Esophagus mucosa (tissue), 1 donor: Measurements from ENCODE around the gene PSMG1. TPM values are rescaled to one million over a fixed set of nuclear protein-coding genes. Genes with fewer than 3 reads are reported as not detected.
"Not testable (repeated sequence)": the region's sequence is repeated elsewhere in the genome, so short reads cannot be mapped to it uniquely, and the experiment has no call there.

Source experiments
- ATAC-seq: fragments of 200-7000 bp; cut with Tn5 transposase; one replicate; pipeline ENCODE4 v1.9.1; 2020
- total RNA-seq: library from RNA; stranded (reverse); gene quantifications from one replicate; pipeline ENCODE4 v1.2.4, GENCODE V29; 2023
- donor health status: DM: yes; HTN: yes; CAD: no.

PSMG1 gene
- total RNA-seq, 1 donor from 2014 or later, result 55.9 TPM

- no peak for ATAC-seq
Measured at GRCh38 chr21:39188521-39189139, 5.4 kb upstream of the PSMG1 start.

- no peak for ATAC-seq
Measured at GRCh38 chr21:39187141-39187540, 3.9 kb upstream of the PSMG1 start.

- no peak for ATAC-seq
Measured at GRCh38 chr21:39186676-39187075, 3.4 kb upstream of the PSMG1 start.

GRCh38 chr21:39185157-39185556 lies 1.9 kb upstream of the PSMG1 start:
- ATAC-seq, result no peak

- ATAC-seq, result no peak
Measured at GRCh38 chr21:39184050-39184980, 1.1 kb upstream of the PSMG1 start.

- no peak for ATAC-seq
Measured at GRCh38 chr21:39182484-39183271, 573 bp downstream of the PSMG1 start.

GRCh38 chr21:39182016-39182415 lies 1.2 kb downstream of the PSMG1 start:
- no peak for ATAC-seq

- ATAC-seq, result no peak
Measured at GRCh38 chr21:39181205-39181818, 1.9 kb downstream of the PSMG1 start.

- ATAC-seq, result no peak
Measured at GRCh38 chr21:39180429-39181019, 2.7 kb downstream of the PSMG1 start.

GRCh38 chr21:39178421-39178820 lies 4.8 kb downstream of the PSMG1 start:
- no peak for ATAC-seq

GRCh38 chr21:39176271-39176709 lies 7.0 kb downstream of the PSMG1 start:
- ATAC-seq, result no peak

- no peak for ATAC-seq
Measured at GRCh38 chr21:39175665-39176064, 7.6 kb downstream of the PSMG1 start.

- no peak for ATAC-seq
Measured at GRCh38 chr21:39175154-39175553, 8.1 kb downstream of the PSMG1 start.

- ATAC-seq, result no peak
Measured at GRCh38 chr21:39173716-39174680, 9.3 kb downstream of the PSMG1 start.

- no peak for ATAC-seq
Measured at GRCh38 chr21:39169906-39170305, 13.3 kb downstream of the PSMG1 start.

GRCh38 chr21:39168800-39169199 lies 14.5 kb downstream of the PSMG1 start:
- ATAC-seq, result no peak

GRCh38 chr21:39164523-39164922 lies 18.7 kb downstream of the PSMG1 start:
- no peak for ATAC-seq

GRCh38 chr21:39161064-39161463 lies 22.2 kb downstream of the PSMG1 start:
- no peak for ATAC-seq

- ATAC-seq, result peak; percentile 34
Measured at GRCh38 chr21:39159342-39160063, 23.7 kb downstream of the PSMG1 start.

- ATAC-seq, result not testable (repeated sequence)
Measured at GRCh38 chr21:39157241-39157640, 26.0 kb downstream of the PSMG1 start.
